ENCODE results near the gene INPP5B.
"Not testable (repeated sequence)": the region's sequence is repeated elsewhere in the genome, so short reads cannot be mapped to it uniquely, and the experiment has no call there.

The INPP5B gene

DNA sequence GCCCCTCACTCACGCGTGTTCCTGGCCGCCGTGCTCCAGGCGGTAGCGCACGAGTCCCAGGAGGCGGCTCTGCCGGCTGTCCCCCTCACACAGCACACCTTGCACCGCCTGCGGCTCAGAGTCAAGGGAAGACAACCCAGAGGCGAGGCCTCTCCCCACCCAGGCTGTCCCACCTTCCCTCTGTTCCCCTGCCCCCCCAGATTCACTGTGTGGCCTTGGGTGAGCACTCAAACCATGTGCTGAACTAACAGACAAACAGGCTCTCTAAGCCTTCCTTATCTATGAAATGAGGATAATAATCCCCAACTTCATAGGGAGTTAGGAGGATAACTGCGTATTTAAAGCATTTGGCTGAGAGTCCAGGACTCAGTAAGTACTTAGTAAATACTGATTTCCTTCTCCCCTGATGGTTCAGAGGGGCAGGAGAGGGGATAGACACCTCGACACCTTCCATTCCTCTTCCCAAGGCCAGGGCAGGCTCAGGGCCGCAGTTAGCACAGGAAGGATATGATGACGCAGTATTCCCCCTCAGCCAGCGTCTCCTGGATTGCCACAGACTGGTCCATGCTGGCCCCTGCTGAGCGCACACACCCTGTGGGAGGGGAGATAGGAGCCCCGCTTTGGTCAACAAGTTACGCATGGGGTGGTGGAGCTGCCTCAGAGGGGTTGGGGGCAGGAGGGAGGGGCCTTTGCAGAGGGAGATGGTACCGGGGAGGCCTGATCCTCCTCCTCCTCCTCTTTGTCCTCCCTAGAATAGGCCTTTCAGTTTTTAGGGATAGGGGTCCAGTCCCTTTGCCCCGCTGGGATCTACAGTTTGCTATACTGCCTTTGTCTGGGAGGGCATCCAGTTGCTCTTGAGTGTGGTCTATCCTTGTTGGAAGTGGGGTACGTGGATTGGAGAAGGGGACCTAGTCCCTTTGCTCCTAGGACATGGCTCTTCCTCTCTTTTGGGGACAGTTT is 830 bp downstream of the INPP5B start:
- H3K27ac ChIP-seq (ENCODE audit: low read length): peak overlapping the region; percentile 100
- no peaks in the 10 kb centered on the region for H3K9me3 ChIP-seq (ENCODE audit: control insufficient read depth in 1 of 2, low read length in 2 of 2)
- peaks cover 11 to 19% of the 10 kb centered on the region in 2 donors for H3K36me3 ChIP-seq (ENCODE audit: control insufficient read depth in 1 of 2, insufficient read depth in 2 of 2, low read length in 2 of 2)
- no peaks in the 10 kb centered on the region for H3K27me3 ChIP-seq (ENCODE audit: low read depth, low read length)
- peaks cover 6 to 17% of the 10 kb centered on the region in 2 donors for H3K4me1 ChIP-seq (ENCODE audit: control insufficient read depth in 1 of 2, insufficient read depth in 2 of 2, low read length in 2 of 2)
- peak overlapping the region; percentile 74 to 86 for H3K4me3 ChIP-seq (ENCODE audit: low read depth in 1 of 2, low read length in 2 of 2)

GRCh38 chr1:37945251-37945650 is 1.6 kb downstream of the INPP5B start:
- H3K27me3 ChIP-seq (ENCODE audit: low read depth, low read length): no peaks in the 10 kb centered on the region
- H3K9me3 ChIP-seq (ENCODE audit: control insufficient read depth in 1 of 2, low read length in 2 of 2): no peaks in the 10 kb centered on the region
- H3K4me1 ChIP-seq (ENCODE audit: control insufficient read depth in 1 of 2, insufficient read depth in 2 of 2, low read length in 2 of 2): peaks cover 6 to 17% of the 10 kb centered on the region in 2 donors
- peaks cover 19 to 26% of the 10 kb centered on the region in 2 donors for H3K36me3 ChIP-seq (ENCODE audit: control insufficient read depth in 1 of 2, insufficient read depth in 2 of 2, low read length in 2 of 2)
- H3K4me3 ChIP-seq (ENCODE audit: low read depth in 1 of 2, low read length in 2 of 2): peak overlapping the region; percentile 74 to 86
- peak overlapping the region; percentile 100 for H3K27ac ChIP-seq (ENCODE audit: low read length)

GRCh38 chr1:37944816-37945215 is 2.0 kb downstream of the INPP5B start:
- H3K4me3 ChIP-seq (ENCODE audit: low read depth in 1 of 2, low read length in 2 of 2): no peak overlapping the region
- H3K27ac ChIP-seq (ENCODE audit: low read length): no peak overlapping the region
- no peaks in the 10 kb centered on the region for H3K9me3 ChIP-seq (ENCODE audit: control insufficient read depth in 1 of 2, low read length in 2 of 2)
- H3K4me1 ChIP-seq (ENCODE audit: control insufficient read depth in 1 of 2, insufficient read depth in 2 of 2, low read length in 2 of 2): peaks cover 6 to 17% of the 10 kb centered on the region in 2 donors
- no peaks in the 10 kb centered on the region for H3K27me3 ChIP-seq (ENCODE audit: low read depth, low read length)
- H3K36me3 ChIP-seq (ENCODE audit: control insufficient read depth in 1 of 2, insufficient read depth in 2 of 2, low read length in 2 of 2): peaks cover 23 to 31% of the 10 kb centered on the region in 2 donors

DNA sequence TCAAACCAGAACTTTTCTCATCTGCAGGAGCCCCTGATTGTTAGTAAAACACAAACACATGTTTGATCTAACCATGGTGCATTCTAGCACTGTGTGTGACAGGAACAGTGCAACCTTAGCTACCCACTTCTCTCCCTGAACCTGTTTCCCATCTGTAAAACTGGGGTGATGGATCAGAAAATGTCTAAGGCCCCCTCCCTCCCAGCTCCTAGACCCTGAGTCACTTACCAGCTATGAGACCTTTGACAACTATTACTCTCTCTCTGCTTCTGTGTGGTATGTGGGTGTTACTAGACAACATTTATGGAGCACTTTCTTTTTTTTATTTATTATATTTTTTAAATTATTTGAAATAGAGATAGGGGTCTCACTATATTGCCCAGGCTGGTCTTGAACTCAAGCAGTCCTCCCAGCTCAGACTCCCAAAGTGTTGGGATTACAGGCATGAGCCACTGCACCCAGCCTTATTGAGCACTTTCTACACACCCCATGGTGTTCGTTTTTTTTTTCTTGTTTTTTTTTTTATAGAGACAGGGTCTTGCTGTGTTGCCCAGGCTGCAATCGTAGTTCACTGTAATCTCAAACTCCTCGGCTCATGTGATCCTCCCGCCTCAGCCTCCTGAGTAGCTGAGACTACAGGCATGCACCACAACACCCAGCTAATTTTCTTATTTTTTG is 2.6 kb downstream of the INPP5B start:
- peaks cover 26 to 33% of the 10 kb centered on the region in 2 donors for H3K36me3 ChIP-seq (ENCODE audit: control insufficient read depth in 1 of 2, insufficient read depth in 2 of 2, low read length in 2 of 2)

GRCh38 chr1:37940299-37940947 is 6.4 kb downstream of the INPP5B start:
- Histone ChIP-seq H3K27ac (ENCODE audit: low read length) (no peak overlapping the region), H3K36me3 (ENCODE audit: control insufficient read depth in 1 of 2, insufficient read depth in 2 of 2, low read length in 2 of 2) (peaks cover 26 to 45% of the 10 kb centered on the region in 2 donors)

More for the DNA sequence above, 2.6 kb downstream of the INPP5B start:
- Histone ChIP-seq H3K4me1 (ENCODE audit: control insufficient read depth in 1 of 2, insufficient read depth in 2 of 2, low read length in 2 of 2) (peaks cover 6 to 17% of the 10 kb centered on the region in 2 donors), H3K4me3 (ENCODE audit: low read depth in 1 of 2, low read length in 2 of 2) (no peak overlapping the region), H3K9me3 (ENCODE audit: control insufficient read depth in 1 of 2, low read length in 2 of 2) (no peaks in the 10 kb centered on the region), H3K27me3 (ENCODE audit: low read depth, low read length) (no peaks in the 10 kb centered on the region), H3K27ac (ENCODE audit: low read length) (no peak overlapping the region)

DNA sequence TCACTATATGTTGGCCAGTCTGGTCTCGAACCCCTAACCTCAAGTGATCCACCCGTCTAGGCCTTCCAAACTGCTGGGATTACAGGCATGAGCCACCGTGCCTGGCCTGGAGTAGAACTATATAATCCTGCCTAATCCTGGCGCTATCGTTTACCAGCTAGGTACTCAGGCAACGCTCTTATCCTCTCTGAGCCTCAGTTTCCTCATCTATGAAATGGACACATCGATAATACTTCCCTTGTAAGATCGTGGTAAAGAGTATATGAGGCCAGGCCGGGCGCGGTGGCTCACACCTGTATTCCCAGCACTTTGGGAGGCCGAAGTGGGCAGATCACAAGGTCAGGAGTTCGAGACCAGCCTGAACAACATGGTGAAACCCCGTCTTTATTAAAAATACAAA is 10.1 kb downstream of the INPP5B start:
- not testable (repeated sequence) for H3K27me3 ChIP-seq (ENCODE audit: low read depth, low read length); H3K4me3 ChIP-seq (ENCODE audit: low read depth in 1 of 2, low read length in 2 of 2); H3K9me3 ChIP-seq (ENCODE audit: control insufficient read depth in 1 of 2, low read length in 2 of 2); H3K4me1 ChIP-seq (ENCODE audit: control insufficient read depth in 1 of 2, insufficient read depth in 2 of 2, low read length in 2 of 2); H3K27ac ChIP-seq (ENCODE audit: low read length)
- peaks cover 16 to 38% of the 10 kb centered on the region in 2 donors for H3K36me3 ChIP-seq (ENCODE audit: control insufficient read depth in 1 of 2, insufficient read depth in 2 of 2, low read length in 2 of 2)

More at GRCh38 chr1:37940299-37940947, 6.4 kb downstream of the INPP5B start:
- H3K4me1 ChIP-seq (ENCODE audit: control insufficient read depth in 1 of 2, insufficient read depth in 2 of 2, low read length in 2 of 2): peaks cover under 1 to 10% of the 10 kb centered on the region in 2 donors
- no peaks in the 10 kb centered on the region for H3K9me3 ChIP-seq (ENCODE audit: control insufficient read depth in 1 of 2, low read length in 2 of 2)
- no peak overlapping the region for H3K4me3 ChIP-seq (ENCODE audit: low read depth in 1 of 2, low read length in 2 of 2)
- H3K27me3 ChIP-seq (ENCODE audit: low read depth, low read length): no peaks in the 10 kb centered on the region

DNA sequence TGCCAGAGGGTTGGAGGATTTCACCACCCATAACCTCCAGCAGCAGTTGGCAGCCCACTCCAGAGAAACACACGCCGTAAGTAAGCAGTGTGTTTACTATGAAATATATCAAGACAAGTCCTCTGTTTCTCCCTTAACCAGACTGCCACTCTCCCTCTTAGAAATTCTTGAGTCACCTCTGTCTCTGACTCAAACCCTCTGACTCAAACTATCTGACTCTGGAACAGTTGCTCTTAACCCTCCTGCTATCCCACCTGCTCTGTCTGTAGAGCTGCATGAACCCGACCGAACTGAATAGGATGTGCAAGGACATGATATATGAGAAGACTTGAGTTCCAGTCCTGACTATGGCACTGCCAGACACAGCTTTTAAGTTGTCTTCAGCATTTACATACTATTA is 14.1 kb downstream of the INPP5B start:
- Histone ChIP-seq H3K9me3 (ENCODE audit: control insufficient read depth in 1 of 2, low read length in 2 of 2) (no peaks in the 10 kb centered on the region), H3K4me1 (ENCODE audit: control insufficient read depth in 1 of 2, insufficient read depth in 2 of 2, low read length in 2 of 2) (peaks cover 5 to 14% of the 10 kb centered on the region in 2 donors), H3K27me3 (ENCODE audit: low read depth, low read length) (no peaks in the 10 kb centered on the region), H3K36me3 (ENCODE audit: control insufficient read depth in 1 of 2, insufficient read depth in 2 of 2, low read length in 2 of 2) (peaks cover 0 to 24% of the 10 kb centered on the region in 2 donors), H3K4me3 (ENCODE audit: low read depth in 1 of 2, low read length in 2 of 2) (no peak overlapping the region), H3K27ac (ENCODE audit: low read length) (no peak overlapping the region)

GRCh38 chr1:37931361-37932158 is 15.3 kb downstream of the INPP5B start:
- Histone ChIP-seq H3K9me3 (ENCODE audit: control insufficient read depth in 1 of 2, low read length in 2 of 2) (no peaks in the 10 kb centered on the region), H3K4me1 (ENCODE audit: control insufficient read depth in 1 of 2, insufficient read depth in 2 of 2, low read length in 2 of 2) (peaks cover 5 to 14% of the 10 kb centered on the region in 2 donors), H3K27ac (ENCODE audit: low read length) (peak overlapping the region; percentile 8), H3K36me3 (ENCODE audit: control insufficient read depth in 1 of 2, insufficient read depth in 2 of 2, low read length in 2 of 2) (peaks cover 0 to 20% of the 10 kb centered on the region in 2 donors), H3K27me3 (ENCODE audit: low read depth, low read length) (no peaks in the 10 kb centered on the region), H3K4me3 (ENCODE audit: low read depth in 1 of 2, low read length in 2 of 2) (peak overlapping the region; percentile 76 to 83)

DNA sequence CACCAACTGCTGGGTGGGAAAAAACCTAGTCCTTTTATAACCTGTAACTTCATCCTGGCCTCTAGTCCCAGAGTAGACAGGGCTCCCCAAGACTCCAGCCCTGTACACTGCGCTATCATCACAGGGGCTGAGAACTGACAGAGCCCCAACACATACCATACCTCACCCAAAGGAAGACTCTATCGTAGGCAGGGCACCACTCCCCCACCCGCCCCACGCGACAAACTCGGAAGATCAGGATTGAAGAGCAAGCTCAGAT is 15.8 kb downstream of the INPP5B start:
- H3K27ac ChIP-seq (ENCODE audit: low read length): no peak overlapping the region
- H3K4me1 ChIP-seq (ENCODE audit: control insufficient read depth in 1 of 2, insufficient read depth in 2 of 2, low read length in 2 of 2): peaks cover 5 to 16% of the 10 kb centered on the region in 2 donors
- peaks cover 0 to 15% of the 10 kb centered on the region in 2 donors for H3K36me3 ChIP-seq (ENCODE audit: control insufficient read depth in 1 of 2, insufficient read depth in 2 of 2, low read length in 2 of 2)
- no peaks in the 10 kb centered on the region for H3K27me3 ChIP-seq (ENCODE audit: low read depth, low read length)
- H3K4me3 ChIP-seq (ENCODE audit: low read depth in 1 of 2, low read length in 2 of 2): peak overlapping the region; percentile 76 to 83
- no peaks in the 10 kb centered on the region for H3K9me3 ChIP-seq (ENCODE audit: control insufficient read depth in 1 of 2, low read length in 2 of 2)

DNA sequence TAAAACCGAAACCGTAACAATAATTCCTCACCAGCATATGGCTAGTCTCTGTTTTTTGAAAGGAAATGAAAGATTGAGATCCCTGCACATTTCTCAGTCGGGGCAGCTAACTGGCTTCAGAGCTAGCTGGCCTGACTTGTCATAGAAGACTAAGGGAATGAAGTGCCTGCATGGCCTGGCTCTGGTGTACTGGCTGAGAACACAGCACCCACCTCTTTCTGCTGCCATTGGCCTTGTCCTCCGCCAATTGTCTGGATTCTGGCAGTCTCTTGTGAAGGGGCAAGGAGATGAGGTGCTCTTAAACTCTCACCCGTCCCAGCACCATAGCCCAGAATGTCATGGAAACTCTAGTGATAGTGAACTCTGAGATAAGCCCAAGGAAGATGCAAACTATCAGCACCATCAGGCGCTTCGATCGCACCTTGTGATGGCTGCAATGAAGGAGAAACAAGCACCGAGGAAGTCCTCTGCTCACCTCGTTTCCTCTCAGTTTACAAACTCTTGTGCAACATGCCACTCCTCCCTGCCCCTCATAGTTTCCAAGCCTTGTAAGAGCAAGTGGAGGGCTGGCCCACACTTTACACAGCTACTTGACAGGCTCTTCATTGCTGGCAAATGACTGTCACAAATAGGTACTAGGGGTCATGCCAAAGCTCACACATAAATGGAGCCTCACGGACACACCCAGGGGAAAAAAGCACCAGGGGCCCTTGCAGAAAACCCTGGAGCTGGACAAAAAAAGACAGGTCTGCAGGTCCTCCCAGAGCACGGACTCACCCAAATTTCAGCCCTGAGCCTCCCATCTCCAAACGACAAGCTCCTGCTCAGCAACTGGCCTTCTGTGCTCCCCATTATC is 16.4 kb downstream of the INPP5B start:
- peak overlapping the region; percentile 76 to 83 for H3K4me3 ChIP-seq (ENCODE audit: low read depth in 1 of 2, low read length in 2 of 2)

More for the DNA sequence above, 16.4 kb downstream of the INPP5B start:
- Histone ChIP-seq H3K36me3 (ENCODE audit: control insufficient read depth in 1 of 2, insufficient read depth in 2 of 2, low read length in 2 of 2) (peaks cover 0 to 12% of the 10 kb centered on the region in 2 donors), H3K27me3 (ENCODE audit: low read depth, low read length) (no peaks in the 10 kb centered on the region), H3K27ac (ENCODE audit: low read length) (no peak overlapping the region), H3K9me3 (ENCODE audit: control insufficient read depth in 1 of 2, low read length in 2 of 2) (no peaks in the 10 kb centered on the region), H3K4me1 (ENCODE audit: control insufficient read depth in 1 of 2, insufficient read depth in 2 of 2, low read length in 2 of 2) (peaks cover 5 to 20% of the 10 kb centered on the region in 2 donors)

Data from muscle layer of duodenum (tissue), 2 donors.